HG02763 (cell line): ENCODE results near the gene SERTAD1.
A peak's percentile ranks its signal among the peaks of the same experiment; 100 is the strongest.

Source experiments
- ATAC-seq: cut with Tn5 transposase; IDR thresholded peaks from one replicate; pipeline ENCODE4 v1.9.1; 2021; ENCODE audit warnings: mild to moderate bottlenecking, moderate library complexity; ENCODE audit not compliant: unreplicated experiment

SERTAD1 gene

DNA sequence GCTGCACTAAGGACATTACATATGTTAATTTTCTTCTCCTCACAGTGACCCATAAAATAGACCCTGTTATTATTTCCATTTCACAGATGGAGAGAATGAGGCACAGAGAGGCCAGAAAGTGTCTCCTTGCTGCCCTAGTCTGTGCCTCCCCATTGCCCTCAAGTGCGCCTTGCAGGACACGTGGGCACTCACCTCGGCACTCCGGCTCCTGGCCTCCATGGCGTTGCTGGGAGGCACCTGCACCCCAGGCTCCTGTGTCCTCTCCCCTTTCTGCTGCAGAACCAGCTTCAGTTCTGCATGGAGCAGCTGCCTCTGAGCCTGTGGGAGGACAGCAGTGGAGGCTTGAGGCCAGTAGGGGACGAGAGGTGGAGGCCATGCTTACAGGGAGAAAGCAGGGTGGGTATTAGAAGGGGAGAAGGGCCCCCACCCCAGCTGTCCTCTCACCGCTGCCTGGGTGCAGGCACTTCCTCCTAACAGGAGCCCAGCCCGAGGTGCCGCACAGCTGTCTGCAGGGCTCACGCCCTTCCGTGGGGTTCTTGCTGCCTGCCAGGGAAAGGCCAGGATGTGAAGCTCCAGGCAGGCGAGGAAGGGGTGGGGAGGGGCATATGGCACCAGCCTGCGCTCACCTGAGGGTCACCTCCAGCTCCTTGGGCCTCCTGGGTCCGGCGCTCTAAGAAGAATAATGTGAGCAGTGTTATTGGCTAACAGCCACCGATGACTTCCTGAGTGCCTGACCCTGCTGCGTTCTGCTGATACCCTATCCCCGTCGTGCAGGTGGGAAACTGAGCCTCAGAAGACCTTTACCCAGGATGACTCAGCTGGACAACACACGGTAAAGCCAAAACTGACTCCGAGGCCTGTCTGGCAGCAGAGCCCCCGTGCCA is 17.8 kb downstream of the SERTAD1 start:
- ATAC-seq, result no peak

DNA sequence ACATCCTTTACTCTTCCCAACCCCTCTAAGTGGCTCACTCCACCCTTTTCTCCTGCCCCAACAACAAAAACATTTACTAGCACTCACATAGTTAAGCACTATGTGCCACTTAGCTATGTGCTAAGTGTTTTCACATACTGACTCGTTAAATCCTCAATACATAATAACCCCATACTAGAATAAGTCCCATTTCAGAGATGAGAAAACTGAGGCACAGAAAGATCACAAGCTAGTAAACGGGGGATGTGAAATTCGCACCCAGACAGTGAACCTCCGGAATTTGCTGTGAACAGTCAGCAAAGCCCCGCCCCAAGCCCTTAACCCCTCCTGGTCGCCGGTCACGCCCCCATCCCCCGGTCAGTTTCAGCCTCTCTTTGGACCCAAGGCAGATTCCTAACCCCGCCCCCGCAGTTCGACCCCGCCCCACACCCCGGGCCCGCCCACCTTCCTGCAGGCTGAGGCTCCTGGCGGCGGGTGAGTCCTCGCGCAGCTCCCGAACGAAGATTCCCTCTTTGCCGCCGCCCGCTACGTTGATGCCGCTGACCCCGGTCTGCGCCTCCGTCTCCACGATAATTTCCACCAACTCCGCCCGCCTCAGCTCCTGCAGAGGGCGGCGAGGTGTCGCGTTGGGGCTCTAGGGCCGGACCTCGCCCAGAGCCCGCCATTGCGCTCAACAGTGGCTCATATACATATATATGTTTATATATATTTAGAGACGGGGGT is 22.4 kb downstream of the SERTAD1 start:
- ATAC-seq, result peak; percentile 68

GRCh38 chr19:40400559-40400958 is 25.2 kb downstream of the SERTAD1 start:
- no peak for ATAC-seq

DNA sequence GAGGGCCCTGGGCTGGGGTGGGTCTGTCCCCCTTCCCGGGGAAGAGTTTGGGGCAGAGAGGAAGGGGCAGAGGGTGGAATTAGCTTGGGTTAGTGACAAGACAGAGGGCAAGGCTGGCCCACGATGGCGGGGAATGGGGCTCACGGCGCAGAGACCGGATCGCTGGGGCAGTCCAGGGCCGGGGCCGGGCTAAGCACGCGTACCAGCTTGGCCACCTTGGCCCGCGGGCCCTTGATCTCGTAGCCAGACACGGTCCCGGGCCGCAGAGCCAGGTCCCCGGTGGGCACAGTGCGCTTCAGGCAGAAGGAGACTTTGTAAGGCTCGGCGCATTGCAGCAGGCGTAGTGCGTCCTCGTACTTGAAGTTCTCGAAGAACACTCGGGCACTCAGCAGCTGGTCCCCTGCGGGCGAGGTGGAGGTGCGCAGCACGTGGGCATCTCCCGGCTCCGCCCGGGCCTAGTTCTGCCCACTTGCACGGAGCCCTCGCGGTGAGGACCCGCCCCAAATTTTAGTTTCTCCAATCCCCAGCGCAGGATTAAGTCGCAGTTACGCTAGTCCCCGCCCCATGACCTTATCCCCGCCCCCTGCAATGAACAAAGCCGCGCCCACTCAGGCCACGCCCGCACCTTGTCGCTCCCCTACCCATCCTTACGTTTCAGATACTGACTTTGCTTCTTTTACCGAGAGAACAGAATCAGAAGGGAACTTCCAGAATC is 27.2 kb downstream of the SERTAD1 start:
- no peak for ATAC-seq

GRCh38 chr19:40397568-40397906 is 28.3 kb downstream of the SERTAD1 start:
- ATAC-seq, result no peak

DNA sequence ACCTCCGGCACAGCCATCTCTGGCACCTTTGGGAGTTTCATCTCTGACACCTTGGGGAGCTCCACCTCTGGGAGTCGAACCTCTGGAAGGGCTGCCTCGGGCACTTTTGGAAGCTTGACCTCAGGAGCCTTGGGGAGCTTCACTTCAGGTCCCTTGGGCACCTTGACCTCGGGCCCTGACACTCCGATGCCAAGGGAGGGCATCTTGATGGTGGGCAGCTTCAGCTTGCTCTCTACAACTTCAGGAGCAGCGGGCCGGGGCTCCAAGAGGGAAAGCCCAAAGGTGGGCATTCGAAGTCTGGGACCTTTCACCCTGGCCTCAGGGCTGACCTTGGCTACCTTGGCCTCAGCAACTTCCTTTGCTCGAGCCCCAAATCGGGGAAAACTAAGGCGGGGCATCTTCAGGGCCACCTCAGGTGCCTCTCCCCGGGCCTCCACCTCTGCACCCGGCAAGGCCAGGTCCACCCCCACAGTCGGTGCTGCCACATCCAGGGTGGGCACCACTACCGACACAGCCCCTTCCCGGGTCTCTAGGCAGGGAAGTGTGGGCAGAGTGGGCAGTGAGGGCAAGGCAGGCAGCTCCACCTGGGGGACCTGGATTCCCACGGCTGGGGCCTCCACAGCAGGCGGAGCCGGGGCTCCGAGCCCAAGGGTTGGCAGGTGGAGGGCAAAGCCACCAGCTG is 28.8 kb downstream of the SERTAD1 start:
- ATAC-seq, result no peak

DNA sequence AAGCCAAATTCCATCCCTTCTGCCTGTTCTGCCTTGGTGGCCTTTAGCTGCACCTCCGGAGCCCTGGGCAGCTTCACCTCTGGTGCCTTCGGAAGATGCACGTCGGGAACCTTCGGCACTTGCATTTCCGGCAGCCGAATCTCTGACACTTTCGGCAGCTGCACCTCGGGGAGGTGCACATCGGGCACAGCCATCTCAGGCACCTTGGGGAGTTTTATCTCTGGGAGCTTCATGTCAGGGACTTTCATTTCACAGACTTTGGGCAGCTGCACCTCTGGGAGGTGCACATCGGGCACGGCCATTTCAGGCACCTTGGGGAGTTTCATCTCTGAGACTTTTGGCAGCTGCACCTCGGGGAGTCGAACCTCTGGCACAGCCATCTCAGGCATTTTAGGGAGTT is 29.8 kb downstream of the SERTAD1 start:
- no peak for ATAC-seq

DNA sequence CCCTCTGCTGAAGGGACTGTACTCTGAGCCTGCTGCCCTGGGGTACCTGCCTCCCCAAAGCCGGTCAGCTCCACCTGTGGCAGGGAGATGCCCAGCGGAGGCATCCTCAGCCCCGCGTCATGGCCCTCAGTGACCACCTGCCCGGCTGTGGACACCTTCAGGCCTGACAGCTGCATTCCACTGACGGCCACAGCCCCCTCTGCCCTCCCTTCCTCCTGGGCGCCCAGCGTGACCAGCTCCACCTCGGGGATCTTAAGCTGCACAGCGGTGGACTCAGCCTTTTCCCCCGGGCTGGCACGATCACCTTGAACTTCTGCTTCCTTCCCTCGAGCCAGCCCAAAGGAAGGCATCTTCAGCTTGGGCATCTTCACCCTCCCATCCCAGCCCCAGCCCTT is 31.0 kb downstream of the SERTAD1 start:
- ATAC-seq, result no peak

DNA sequence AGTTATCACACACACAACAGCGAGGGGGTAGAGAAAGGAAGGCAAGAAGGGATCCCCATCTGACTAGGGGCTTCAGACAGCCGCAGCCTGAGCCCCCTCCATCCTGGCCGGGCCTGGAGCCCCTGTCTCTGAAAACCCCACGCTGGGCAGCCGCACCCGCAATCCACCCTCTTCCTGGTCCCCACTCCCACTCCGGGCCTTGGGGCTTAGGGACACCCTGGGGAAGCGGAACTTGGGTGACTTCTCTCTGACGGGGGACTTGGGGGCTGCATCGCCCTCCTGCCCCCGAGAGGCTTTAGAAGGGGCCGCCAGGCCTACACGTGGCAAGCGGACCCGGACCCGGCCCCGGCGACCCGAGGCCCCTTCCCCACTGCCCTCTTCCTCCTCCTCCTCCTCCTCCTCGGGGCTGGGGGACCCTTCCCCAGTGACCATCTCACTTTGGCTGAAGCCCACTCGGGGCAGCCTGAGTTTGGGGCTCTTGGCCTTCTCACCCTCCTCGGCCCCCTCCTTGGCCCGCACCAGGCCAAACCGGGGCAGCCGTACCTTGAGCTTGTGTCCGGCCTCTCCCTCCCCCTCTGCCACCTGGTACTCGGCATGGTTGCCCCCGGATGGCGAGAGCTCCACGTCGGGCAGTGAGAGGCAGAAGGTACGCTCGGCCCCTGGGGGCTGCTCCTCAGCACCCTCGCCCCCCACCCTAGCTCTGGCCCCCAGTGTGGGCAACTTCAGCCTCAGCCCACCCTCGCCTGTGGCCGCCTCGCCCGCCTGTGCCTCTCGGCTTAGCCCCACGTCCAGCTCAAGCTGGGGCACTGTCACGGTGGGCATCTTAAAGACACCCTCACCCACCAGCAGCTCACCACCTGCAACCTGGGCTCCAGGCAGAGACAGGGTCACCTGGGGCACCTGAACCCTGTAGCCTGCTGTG is 31.6 kb downstream of the SERTAD1 start:
- ATAC-seq, result no peak

DNA sequence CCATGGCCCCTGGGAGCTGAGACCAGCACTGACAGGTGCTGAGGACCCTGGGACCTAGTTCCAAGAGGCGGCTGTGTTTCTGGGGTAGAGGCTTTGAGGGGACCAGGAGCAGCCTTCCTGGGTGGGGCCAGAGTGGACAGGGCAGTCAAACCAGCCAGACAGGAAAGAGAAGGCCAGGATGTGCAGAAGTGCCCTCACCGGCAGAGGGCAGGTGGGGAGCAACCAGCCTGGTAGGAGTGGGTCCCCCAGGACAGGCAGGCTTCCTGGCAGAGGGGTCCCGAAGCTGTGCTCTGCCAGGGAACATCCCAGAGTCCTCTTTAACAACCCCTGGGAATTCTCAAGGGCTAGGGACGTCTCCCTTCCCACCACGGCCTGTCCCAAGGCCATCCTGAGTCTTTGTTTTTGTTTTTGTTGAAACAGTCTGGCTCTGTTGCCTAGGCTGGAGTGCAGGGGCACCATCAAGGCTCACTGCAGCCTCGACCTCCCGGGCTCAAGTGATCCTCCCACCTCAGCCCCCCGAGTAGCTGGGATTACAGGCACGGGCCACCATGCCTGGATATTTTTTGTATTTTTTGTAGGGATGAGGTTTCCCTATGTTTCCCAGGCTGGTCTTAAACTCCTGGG is 32.8 kb downstream of the SERTAD1 start:
- ATAC-seq, result no peak

- no peak for ATAC-seq
These were observed 33.7 kb downstream of the SERTAD1 start for GRCh38 chr19:40392123-40392522.

DNA sequence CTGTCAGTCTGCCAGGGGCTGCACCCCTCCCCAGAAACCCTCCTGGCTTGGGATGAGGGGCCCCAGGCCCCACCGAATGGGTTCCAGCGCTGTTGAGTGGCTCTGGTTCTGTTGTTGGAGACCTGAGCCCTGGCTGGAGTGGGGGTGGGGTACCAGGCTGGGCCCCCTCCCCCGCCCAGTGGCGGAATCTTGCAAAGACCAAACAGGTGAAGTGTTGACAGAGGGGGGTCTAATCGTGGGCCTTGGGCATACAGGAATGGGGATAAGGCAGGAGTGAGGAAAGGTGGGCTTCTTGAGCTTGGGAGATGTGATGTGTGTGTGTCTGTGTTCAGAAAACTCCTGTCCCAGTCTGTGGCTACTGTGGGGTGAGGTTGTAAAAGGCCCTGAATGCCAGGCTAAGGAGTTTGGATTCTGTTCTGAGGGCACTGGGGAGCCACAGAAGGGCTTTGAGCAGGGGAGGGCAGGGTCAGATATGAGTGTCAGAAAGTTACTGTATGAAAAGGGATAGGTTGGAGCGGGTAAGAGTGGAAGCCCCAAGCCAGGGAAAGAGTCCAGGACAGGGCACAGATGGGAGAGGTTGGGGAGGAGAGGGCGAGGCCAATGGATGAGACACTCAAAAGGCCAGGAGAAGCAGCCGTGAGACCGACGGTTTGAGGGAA is 35.6 kb downstream of the SERTAD1 start, which contains the start of gene HIPK4:
HIPK4 (minus strand) TSS at position 98 of the 659 bp plus-strand sequence. CDS start 279 bp downstream, outside the sequence.
- no peak for ATAC-seq

GRCh38 chr19:40389404-40390083 is 36.2 kb downstream of the SERTAD1 start:
- no peak for ATAC-seq

GRCh38 chr19:40388481-40388880 is 37.3 kb downstream of the SERTAD1 start:
- no peak for ATAC-seq

GRCh38 chr19:40387155-40387554 is 38.6 kb downstream of the SERTAD1 start:
- ATAC-seq, result no peak

DNA sequence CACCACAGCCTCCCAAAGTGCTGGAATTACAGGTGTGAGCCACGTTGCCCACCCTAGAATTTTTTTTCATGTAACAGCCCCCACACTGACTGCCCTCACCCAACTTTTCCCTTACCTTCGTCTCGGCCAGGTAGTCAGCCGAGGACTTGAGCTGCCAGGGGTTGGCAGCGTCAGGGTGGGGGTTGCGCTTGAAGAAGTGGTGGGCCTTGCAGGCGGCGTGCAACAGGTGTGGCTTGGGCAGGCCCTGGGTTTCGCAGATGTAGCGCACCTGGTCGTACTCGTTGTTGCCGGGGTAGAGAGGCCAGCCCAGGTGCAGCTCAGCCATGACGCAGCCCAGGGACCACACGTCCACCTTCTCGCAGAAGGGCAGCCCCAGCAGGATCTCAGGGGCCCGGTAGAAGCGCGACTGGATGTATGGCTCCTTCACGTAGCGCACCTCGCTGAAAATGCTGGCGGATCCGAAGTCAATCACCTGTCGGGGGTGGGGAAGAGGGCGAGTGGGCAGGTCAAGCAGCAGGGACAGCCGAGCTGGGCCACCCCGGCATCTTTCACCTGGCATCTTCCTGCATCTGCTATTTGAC is 42.0 kb downstream of the SERTAD1 start:
- ATAC-seq, result no peak

DNA sequence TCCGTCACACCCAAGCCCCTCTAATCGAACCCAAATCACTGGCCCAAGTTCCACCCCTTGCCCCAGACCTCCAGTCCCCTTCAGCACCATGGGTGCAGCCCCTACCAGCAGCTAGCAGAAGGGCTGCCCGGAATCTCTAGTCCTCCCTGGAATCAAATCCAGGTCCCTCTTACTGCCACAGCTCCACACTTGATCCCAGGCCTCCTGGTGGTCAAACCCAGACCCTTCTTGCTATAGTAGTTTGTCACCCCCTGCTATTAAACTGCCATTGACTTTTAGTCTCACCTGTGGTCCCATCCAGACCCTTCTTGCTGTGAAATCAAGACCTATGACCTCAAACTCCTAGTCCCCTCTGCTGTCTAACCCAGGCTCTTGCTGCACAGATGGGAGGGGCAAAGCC is 44.5 kb downstream of the SERTAD1 start:
- no peak for ATAC-seq
